GM23338 (cell line): ENCODE measurements around the gene NRIP3. TPM values are rescaled to one million over a fixed set of nuclear protein-coding genes. Genes with fewer than 3 reads are reported as not detected.

Source experiments
- ATAC-seq: fragments of 200-7000 bp; cut with Tn5 transposase; 3 replicates; pipeline ENCODE4 v1.9.1; 2020
- DNase-seq: peaks from one replicate; pipeline ENCODE4 v3.0.0-alpha.2; 2015; ENCODE audit warnings: low spot score
- H2AFZ ChIP-seq: fragments of 200-600 bp; sonication (generic); 2 replicates; pipeline ENCODE4 v1.8.0; 2016; ENCODE audit warnings: antibody characterized with exemption, mild to moderate bottlenecking, moderate library complexity
- H3F3A ChIP-seq: fragments of 200-600 bp; sonication (generic); replicated peaks from 2 replicates; pipeline ENCODE4 v1.8.0; 2017; ENCODE audit warnings: antibody characterized with exemption, mixed run types, low read depth
- H3K27ac ChIP-seq: fragments of 200-600 bp; sonication (generic); 2 replicates; pipeline ENCODE4 v1.6.1; 2016; ENCODE audit warnings: low read depth
- H3K27me3 ChIP-seq: fragments of 200-600 bp; sonication (generic); 2 replicates; pipeline ENCODE4 v1.8.0; 2016; ENCODE audit warnings: mild to moderate bottlenecking, mixed run types, moderate library complexity; ENCODE audit not compliant: insufficient read depth
- H3K36me3 ChIP-seq: fragments of 200-600 bp; sonication (generic); 2 replicates; pipeline ENCODE4 v1.8.0; 2016; ENCODE audit warnings: mild to moderate bottlenecking; ENCODE audit not compliant: insufficient read depth
- H3K4me1 ChIP-seq: fragments of 200-600 bp; sonication (generic); 2 replicates; pipeline ENCODE4 v1.8.0; 2016; ENCODE audit warnings: mild to moderate bottlenecking, moderate library complexity; ENCODE audit not compliant: insufficient read depth
- H3K4me2 ChIP-seq: fragments of 200-600 bp; sonication (generic); 2 replicates; pipeline ENCODE4 v1.7.1; 2017; ENCODE audit warnings: mixed run types
- H3K4me3 ChIP-seq: fragments of 200-600 bp; sonication (generic); 2 replicates; pipeline ENCODE4 v1.6.1; 2016; ENCODE audit warnings: mixed run types
- H3K79me2 ChIP-seq: fragments of 200-600 bp; sonication (generic); replicated peaks from 2 replicates; pipeline ENCODE4 v1.8.0; 2017; ENCODE audit warnings: mild to moderate bottlenecking; ENCODE audit not compliant: insufficient read depth
- H3K9me2 ChIP-seq: fragments of 200-600 bp; sonication (generic); 2 replicates; pipeline ENCODE4 v1.8.0; 2017; ENCODE audit not compliant: insufficient read depth
- H4K20me1 ChIP-seq: fragments of 200-600 bp; sonication (generic); replicated peaks from 2 replicates; pipeline ENCODE4 v1.8.0; 2017; ENCODE audit warnings: mild to moderate bottlenecking; ENCODE audit not compliant: insufficient read depth
- H3K27ac Mint-ChIP-seq: 2 replicates; pipeline ENCODE4 v1.8.0; 2020; ENCODE audit warnings: inconsistent platforms, mild to moderate bottlenecking, moderate library complexity, mixed read lengths
- H3K27me3 Mint-ChIP-seq: 3 replicates; pipeline ENCODE4 v1.8.0; 2022; ENCODE audit warnings: low read depth, mild to moderate bottlenecking, moderate library complexity, mixed read lengths, inconsistent platforms; ENCODE audit not compliant: insufficient read depth, poor library complexity
- H3K36me3 Mint-ChIP-seq: 3 replicates; pipeline ENCODE4 v1.8.0; 2021; ENCODE audit warnings: low read depth, mild to moderate bottlenecking, inconsistent platforms, moderate library complexity, mixed read lengths
- H3K4me1 Mint-ChIP-seq: 3 replicates; pipeline ENCODE4 v1.8.0; 2020; ENCODE audit warnings: mild to moderate bottlenecking, inconsistent platforms, mixed read lengths
- H3K4me3 Mint-ChIP-seq: 3 replicates; pipeline ENCODE4 v1.8.0; 2021; ENCODE audit warnings: moderate library complexity, mild to moderate bottlenecking, inconsistent platforms, mixed read lengths
- H3K9me3 Mint-ChIP-seq: 3 replicates; pipeline ENCODE4 v1.8.0; 2020; ENCODE audit warnings: moderate library complexity, mild to moderate bottlenecking, inconsistent platforms, mixed read lengths
- CREB1 ChIP-seq: fragments of 250-450 bp; sonication (Bioruptor Pico); IDR thresholded peaks from 2 replicates; pipeline ENCODE4 v1.5.0; 2020; ENCODE audit warnings: low read depth, mild to moderate bottlenecking, moderate library complexity
- JUNB ChIP-seq: IDR thresholded peaks from one replicate; pipeline ENCODE4 v1.6.1; 2016; ENCODE audit warnings: antibody characterized with exemption; ENCODE audit not compliant: unreplicated experiment
- NANOG ChIP-seq: IDR thresholded peaks from 2 replicates; pipeline ENCODE4 v1.6.1; 2016; ENCODE audit warnings: antibody characterized with exemption, borderline replicate concordance
- POLR2AphosphoS5 ChIP-seq: IDR thresholded peaks from 2 replicates; pipeline ENCODE4 v1.6.1; 2016; ENCODE audit warnings: antibody characterized with exemption, low read depth
- STAT1 ChIP-seq: IDR thresholded peaks from one replicate; pipeline ENCODE4 v1.6.1; 2016; ENCODE audit warnings: antibody characterized with exemption; ENCODE audit not compliant: unreplicated experiment
- ZNF114 ChIP-seq: fragments of 250-450 bp; sonication (Bioruptor Pico); IDR thresholded peaks from 2 replicates; pipeline ENCODE4 v1.5.0; 2020; ENCODE audit warnings: mild to moderate bottlenecking, moderate library complexity
- ZNF331 ChIP-seq: fragments of 250-450 bp; sonication (Bioruptor Pico); IDR thresholded peaks from 2 replicates; pipeline ENCODE4 v1.5.0; 2020; ENCODE audit warnings: low read depth, mild to moderate bottlenecking, moderate library complexity
- polyA plus RNA-seq: library from polyadenylated mRNA; unstranded; fragments of >200 nt; fragmentation: Nextera tagmentation; extraction: Ambion mirVana; gene quantifications from 2 replicates; pipeline ENCODE4 v1.2.1, GENCODE V29; 2016
- total RNA-seq: library from RNA; depleted of rRNA; stranded (reverse); fragments of >200 nt; shearing (Covaris generic); gene quantifications from 2 replicates; pipeline ENCODE4 v1.2.3, GENCODE V29; 2014
- TF ChIP-seq, protein P1 (sequence below): IDR thresholded peaks from one replicate; pipeline ENCODE4 v1.6.1; 2018; ENCODE audit warnings: antibody characterized with exemption; ENCODE audit not compliant: unreplicated experiment
- TF ChIP-seq, protein P2 (sequence below): fragments of 250-450 bp; sonication (Bioruptor Pico); IDR thresholded peaks from 2 replicates; pipeline ENCODE4 v1.5.0; 2020; ENCODE audit warnings: mild to moderate bottlenecking, moderate library complexity
- TF ChIP-seq, protein P3 (sequence below), 2 experiments: fragments of 200-600 bp in 1 of 2; sonication (generic) in 1 of 2; conservative IDR thresholded peaks; 2 replicates each; pipeline versions ENCODE4 v1.5.1 to v1.6.1; 2016 to 2017; ENCODE audit warnings: antibody characterized with exemption in 2 of 2, low read depth in 2 of 2, mild to moderate bottlenecking in 2 of 2, moderate library complexity in 1 of 2
- TF ChIP-seq, protein P4 (sequence below): IDR thresholded peaks from 2 replicates; pipeline ENCODE4 v1.6.1; 2016; ENCODE audit warnings: antibody characterized with exemption

NRIP3 gene
- total and polyA plus RNA-seq, 2 experiments from 2014 or later: 3.0 to 7.9 TPM

DNA sequence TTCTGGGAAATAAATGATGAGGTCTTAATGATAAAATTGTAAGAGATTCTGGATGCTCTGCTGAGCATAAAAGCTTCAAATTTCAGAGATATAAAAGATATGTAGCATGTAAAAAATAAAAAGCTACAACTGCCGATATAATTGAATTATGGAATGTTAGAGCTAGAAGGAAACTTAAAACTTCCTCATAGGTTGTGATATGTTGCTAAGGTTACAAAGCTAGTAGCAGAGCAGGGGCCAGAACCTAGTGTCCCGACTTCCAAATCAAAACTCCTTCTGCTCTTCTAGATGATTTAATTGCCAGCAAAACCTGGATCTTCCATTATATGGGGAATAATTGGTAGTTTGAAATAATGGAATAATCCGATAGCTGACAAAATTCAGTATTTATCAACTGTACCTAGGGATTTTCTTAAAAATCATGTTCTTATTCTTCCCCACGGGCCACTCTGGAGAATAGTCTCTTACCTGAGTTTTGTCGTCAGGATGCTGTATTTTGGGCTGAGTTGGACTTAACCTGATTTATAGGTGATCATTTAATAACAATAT lies 61.2 kb downstream of the NRIP3 start, which contains the start of gene ASCL3:
Gene ASCL3 (minus strand): TSS at position 499 of the 549 bp plus-strand sequence. CDS start 4,855 bp downstream, outside the sequence.
- Mint-ChIP-seq H3K27ac (no peak within 1 kb of the TSS), H3K4me3 (no peak within 1 kb of the TSS), H3K9me3 (no peaks in the 10 kb centered on the region), H3K4me1 (no peaks in the 10 kb centered on the region; the same call in 2 of the 3 replicates), H3K36me3 (no peaks in the 10 kb centered on the region; the same call in 2 of the 3 replicates), H3K27me3 (no peaks in the 10 kb centered on the region)
- Histone ChIP-seq H4K20me1 (no peaks in the 10 kb centered on the region), H3K27ac (no peak within 1 kb of the TSS), H3K4me3 (no peak within 1 kb of the TSS), H3K79me2 (no peaks in the 10 kb centered on the region), H3K4me2 (no peak within 1 kb of the TSS), H3K9me2 (no peaks in the 10 kb centered on the region), H3F3A (no peaks in the 10 kb centered on the region), H3K36me3 (no peaks in the 10 kb centered on the region), H3K4me1 (no peaks in the 10 kb centered on the region), H3K27me3 (no peaks in the 10 kb centered on the region), H2AFZ (no peak within 1 kb of the TSS)
- ATAC-seq (no peak), DNase-seq (no peak)
- TF ChIP-seq, protein P1, sequence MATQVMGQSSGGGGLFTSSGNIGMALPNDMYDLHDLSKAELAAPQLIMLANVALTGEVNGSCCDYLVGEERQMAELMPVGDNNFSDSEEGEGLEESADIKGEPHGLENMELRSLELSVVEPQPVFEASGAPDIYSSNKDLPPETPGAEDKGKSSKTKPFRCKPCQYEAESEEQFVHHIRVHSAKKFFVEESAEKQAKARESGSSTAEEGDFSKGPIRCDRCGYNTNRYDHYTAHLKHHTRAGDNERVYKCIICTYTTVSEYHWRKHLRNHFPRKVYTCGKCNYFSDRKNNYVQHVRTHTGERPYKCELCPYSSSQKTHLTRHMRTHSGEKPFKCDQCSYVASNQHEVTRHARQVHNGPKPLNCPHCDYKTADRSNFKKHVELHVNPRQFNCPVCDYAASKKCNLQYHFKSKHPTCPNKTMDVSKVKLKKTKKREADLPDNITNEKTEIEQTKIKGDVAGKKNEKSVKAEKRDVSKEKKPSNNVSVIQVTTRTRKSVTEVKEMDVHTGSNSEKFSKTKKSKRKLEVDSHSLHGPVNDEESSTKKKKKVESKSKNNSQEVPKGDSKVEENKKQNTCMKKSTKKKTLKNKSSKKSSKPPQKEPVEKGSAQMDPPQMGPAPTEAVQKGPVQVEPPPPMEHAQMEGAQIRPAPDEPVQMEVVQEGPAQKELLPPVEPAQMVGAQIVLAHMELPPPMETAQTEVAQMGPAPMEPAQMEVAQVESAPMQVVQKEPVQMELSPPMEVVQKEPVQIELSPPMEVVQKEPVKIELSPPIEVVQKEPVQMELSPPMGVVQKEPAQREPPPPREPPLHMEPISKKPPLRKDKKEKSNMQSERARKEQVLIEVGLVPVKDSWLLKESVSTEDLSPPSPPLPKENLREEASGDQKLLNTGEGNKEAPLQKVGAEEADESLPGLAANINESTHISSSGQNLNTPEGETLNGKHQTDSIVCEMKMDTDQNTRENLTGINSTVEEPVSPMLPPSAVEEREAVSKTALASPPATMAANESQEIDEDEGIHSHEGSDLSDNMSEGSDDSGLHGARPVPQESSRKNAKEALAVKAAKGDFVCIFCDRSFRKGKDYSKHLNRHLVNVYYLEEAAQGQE: no peak
- TF ChIP-seq, protein P2, sequence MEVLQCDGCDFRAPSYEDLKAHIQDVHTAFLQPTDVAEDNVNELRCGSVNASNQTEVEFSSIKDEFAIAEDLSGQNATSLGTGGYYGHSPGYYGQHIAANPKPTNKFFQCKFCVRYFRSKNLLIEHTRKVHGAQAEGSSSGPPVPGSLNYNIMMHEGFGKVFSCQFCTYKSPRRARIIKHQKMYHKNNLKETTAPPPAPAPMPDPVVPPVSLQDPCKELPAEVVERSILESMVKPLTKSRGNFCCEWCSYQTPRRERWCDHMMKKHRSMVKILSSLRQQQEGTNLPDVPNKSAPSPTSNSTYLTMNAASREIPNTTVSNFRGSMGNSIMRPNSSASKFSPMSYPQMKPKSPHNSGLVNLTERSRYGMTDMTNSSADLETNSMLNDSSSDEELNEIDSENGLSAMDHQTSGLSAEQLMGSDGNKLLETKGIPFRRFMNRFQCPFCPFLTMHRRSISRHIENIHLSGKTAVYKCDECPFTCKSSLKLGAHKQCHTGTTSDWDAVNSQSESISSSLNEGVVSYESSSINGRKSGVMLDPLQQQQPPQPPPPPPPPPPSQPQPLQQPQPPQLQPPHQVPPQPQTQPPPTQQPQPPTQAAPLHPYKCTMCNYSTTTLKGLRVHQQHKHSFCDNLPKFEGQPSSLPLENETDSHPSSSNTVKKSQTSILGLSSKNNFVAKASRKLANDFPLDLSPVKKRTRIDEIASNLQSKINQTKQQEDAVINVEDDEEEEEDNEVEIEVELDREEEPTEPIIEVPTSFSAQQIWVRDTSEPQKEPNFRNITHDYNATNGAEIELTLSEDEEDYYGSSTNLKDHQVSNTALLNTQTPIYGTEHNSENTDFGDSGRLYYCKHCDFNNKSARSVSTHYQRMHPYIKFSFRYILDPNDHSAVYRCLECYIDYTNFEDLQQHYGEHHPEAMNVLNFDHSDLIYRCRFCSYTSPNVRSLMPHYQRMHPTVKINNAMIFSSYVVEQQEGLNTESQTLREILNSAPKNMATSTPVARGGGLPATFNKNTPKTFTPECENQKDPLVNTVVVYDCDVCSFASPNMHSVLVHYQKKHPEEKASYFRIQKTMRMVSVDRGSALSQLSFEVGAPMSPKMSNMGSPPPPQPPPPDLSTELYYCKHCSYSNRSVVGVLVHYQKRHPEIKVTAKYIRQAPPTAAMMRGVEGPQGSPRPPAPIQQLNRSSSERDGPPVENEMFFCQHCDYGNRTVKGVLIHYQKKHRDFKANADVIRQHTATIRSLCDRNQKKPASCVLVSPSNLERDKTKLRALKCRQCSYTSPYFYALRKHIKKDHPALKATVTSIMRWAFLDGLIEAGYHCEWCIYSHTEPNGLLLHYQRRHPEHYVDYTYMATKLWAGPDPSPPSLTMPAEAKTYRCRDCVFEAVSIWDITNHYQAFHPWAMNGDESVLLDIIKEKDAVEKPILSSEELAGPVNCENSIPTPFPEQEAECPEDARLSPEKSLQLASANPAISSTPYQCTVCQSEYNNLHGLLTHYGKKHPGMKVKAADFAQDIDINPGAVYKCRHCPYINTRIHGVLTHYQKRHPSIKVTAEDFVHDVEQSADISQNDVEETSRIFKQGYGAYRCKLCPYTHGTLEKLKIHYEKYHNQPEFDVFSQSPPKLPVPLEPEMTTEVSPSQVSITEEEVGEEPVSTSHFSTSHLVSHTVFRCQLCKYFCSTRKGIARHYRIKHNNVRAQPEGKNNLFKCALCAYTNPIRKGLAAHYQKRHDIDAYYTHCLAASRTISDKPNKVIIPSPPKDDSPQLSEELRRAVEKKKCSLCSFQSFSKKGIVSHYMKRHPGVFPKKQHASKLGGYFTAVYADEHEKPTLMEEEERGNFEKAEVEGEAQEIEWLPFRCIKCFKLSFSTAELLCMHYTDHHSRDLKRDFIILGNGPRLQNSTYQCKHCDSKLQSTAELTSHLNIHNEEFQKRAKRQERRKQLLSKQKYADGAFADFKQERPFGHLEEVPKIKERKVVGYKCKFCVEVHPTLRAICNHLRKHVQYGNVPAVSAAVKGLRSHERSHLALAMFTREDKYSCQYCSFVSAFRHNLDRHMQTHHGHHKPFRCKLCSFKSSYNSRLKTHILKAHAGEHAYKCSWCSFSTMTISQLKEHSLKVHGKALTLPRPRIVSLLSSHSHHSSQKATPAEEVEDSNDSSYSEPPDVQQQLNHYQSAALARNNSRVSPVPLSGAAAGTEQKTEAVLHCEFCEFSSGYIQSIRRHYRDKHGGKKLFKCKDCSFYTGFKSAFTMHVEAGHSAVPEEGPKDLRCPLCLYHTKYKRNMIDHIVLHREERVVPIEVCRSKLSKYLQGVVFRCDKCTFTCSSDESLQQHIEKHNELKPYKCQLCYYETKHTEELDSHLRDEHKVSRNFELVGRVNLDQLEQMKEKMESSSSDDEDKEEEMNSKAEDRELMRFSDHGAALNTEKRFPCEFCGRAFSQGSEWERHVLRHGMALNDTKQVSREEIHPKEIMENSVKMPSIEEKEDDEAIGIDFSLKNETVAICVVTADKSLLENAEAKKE (CRISPR knock-in tag): no peak
- TF ChIP-seq POLR2AphosphoS5 (no peak), CREB1 (CRISPR knock-in tag) (no peak), ZNF331 (CRISPR knock-in tag) (no peak), STAT1 (no peak), JUNB (no peak), NANOG (no peak), ZNF114 (CRISPR knock-in tag) (no peak)
- TF ChIP-seq, protein P3, sequence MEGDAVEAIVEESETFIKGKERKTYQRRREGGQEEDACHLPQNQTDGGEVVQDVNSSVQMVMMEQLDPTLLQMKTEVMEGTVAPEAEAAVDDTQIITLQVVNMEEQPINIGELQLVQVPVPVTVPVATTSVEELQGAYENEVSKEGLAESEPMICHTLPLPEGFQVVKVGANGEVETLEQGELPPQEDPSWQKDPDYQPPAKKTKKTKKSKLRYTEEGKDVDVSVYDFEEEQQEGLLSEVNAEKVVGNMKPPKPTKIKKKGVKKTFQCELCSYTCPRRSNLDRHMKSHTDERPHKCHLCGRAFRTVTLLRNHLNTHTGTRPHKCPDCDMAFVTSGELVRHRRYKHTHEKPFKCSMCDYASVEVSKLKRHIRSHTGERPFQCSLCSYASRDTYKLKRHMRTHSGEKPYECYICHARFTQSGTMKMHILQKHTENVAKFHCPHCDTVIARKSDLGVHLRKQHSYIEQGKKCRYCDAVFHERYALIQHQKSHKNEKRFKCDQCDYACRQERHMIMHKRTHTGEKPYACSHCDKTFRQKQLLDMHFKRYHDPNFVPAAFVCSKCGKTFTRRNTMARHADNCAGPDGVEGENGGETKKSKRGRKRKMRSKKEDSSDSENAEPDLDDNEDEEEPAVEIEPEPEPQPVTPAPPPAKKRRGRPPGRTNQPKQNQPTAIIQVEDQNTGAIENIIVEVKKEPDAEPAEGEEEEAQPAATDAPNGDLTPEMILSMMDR (conservative IDR thresholded peaks at IDR 0.05; ENCODE audit: low read depth in 2 of 2): no peak
- TF ChIP-seq, protein P4, sequence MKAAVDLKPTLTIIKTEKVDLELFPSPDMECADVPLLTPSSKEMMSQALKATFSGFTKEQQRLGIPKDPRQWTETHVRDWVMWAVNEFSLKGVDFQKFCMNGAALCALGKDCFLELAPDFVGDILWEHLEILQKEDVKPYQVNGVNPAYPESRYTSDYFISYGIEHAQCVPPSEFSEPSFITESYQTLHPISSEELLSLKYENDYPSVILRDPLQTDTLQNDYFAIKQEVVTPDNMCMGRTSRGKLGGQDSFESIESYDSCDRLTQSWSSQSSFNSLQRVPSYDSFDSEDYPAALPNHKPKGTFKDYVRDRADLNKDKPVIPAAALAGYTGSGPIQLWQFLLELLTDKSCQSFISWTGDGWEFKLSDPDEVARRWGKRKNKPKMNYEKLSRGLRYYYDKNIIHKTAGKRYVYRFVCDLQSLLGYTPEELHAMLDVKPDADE: no peak
